K562 (cell line): ENCODE data around the gene TMEM121B. TPM values are rescaled to one million over a fixed set of nuclear protein-coding genes. Genes with fewer than 3 reads are reported as not detected.

ENCODE experiments used
- ATAC-seq: fragments of 200-7000 bp; cut with Tn5 transposase; 3 replicates; pipeline ENCODE4 v1.9.1; 2020; ENCODE audit warnings: moderate library complexity
- BruUV-seq: library from RNA; stranded (reverse); fragments of 400-500 nt; replicated peaks from 2 replicates; lab custom pipeline; 2021; lab: Mats Ljungman, UMichigan
- CTCF ChIA-PET: fragments of 300-600 bp; formaldehyde crosslinking; extraction: SDS; loops from one replicate; lab custom pipeline; 2021; ENCODE audit warnings: low intra/inter-chr PET ratio; lab: Yijun Ruan, JAX
- POLR2A ChIA-PET: fragments of 300-600, 350-650 bp; sonication (Branson Sonifier 250); formaldehyde crosslinking; extraction: SDS; loops from one replicate; lab custom pipeline; 2021; ENCODE audit warnings: antibody characterized with exemption, inconsistent platforms; lab: Yijun Ruan, JAX
- DNase-seq, 4 experiments: peaks; one replicate each; pipeline versions ENCODE4 v3.0.0 to v3.0.0-alpha.2; 2011 to 2018; ENCODE audit warnings: low spot score in 3 of 4, mixed read lengths in 3 of 4; ENCODE audit errors: extremely low read depth in 1 of 4
- FAIRE-seq: peaks from 2 replicates; lab custom pipeline; 2011; peaks lifted over from hg19 to GRCh38; lab: Jason Lieb, UNC
- H2AFZ ChIP-seq: 2 replicates; pipeline ENCODE4 v1.6.0; 2011; ENCODE audit warnings: low read depth, low read length, control low read depth, inconsistent platforms
- H3K27ac ChIP-seq: fragments of 200-600 bp; 3 replicates; pipeline ENCODE4 v1.8.0; 2011; ENCODE audit warnings: low read depth, mild to moderate bottlenecking, control low read depth, inconsistent platforms, low read length, moderate library complexity, mixed read lengths; ENCODE audit errors: extremely low read depth
- H3K27me3 ChIP-seq, 2 experiments: fragments of 300-600 bp in 1 of 2; 2 replicates in 1 of 2; 3 replicates in 1 of 2; pipeline versions ENCODE4 v1.6.0 to v1.8.0; 2011; ENCODE audit warnings: inconsistent platforms in 2 of 2, low read length in 2 of 2, mild to moderate bottlenecking in 1 of 2, mixed read lengths in 1 of 2, moderate library complexity in 1 of 2; ENCODE audit not compliant: control insufficient read depth in 2 of 2, insufficient read depth in 2 of 2
- H3K36me3 ChIP-seq: fragments of 300-600 bp; 3 replicates; pipeline ENCODE4 v1.8.0; 2011; ENCODE audit warnings: mild to moderate bottlenecking, low read length, inconsistent platforms; ENCODE audit not compliant: control insufficient read depth, insufficient read depth
- H3K4me1 ChIP-seq, 2 experiments: fragments of 200-600 bp in 1 of 2; replicated peaks in 1 of 2; 2 replicates in 1 of 2; 3 replicates in 1 of 2; pipeline versions ENCODE4 v1.5.1 to v1.8.0; 2011; ENCODE audit warnings: inconsistent platforms in 2 of 2, low read length in 2 of 2, mild to moderate bottlenecking in 1 of 2, mixed read lengths in 1 of 2, moderate library complexity in 1 of 2; ENCODE audit not compliant: control insufficient read depth in 2 of 2, insufficient read depth in 2 of 2
- H3K4me2 ChIP-seq: 2 replicates; pipeline ENCODE4 v1.6.1; 2011; ENCODE audit warnings: low read length, control low read depth, inconsistent platforms, mixed read lengths; ENCODE audit not compliant: insufficient read depth
- H3K4me3 ChIP-seq: fragments of 200-600 bp; sonication (generic), shearing (Covaris generic); 2 replicates; pipeline ENCODE4 v1.5.1; 2016; ENCODE audit warnings: control low read depth, inconsistent platforms
- H3K79me2 ChIP-seq: fragments of 200-600 bp; 3 replicates; pipeline ENCODE4 v1.8.0; 2011; ENCODE audit warnings: low read length, inconsistent platforms; ENCODE audit not compliant: control insufficient read depth, insufficient read depth
- H3K9ac ChIP-seq, 2 experiments: 2 replicates each; pipeline versions ENCODE4 v1.6.0 to v1.6.1; 2011; ENCODE audit warnings: low read depth in 2 of 2, low read length in 2 of 2, control low read depth in 1 of 2, inconsistent platforms in 1 of 2, mild to moderate bottlenecking in 1 of 2, mixed read lengths in 1 of 2; ENCODE audit not compliant: insufficient read depth in 1 of 2
- H3K9me1 ChIP-seq: one replicate; pipeline ENCODE4 v1.6.0; 2011; ENCODE audit warnings: inconsistent platforms, mild to moderate bottlenecking, low read length, moderate library complexity; ENCODE audit not compliant: control insufficient read depth, insufficient read depth
- H3K9me3 ChIP-seq: replicated peaks from 2 replicates; pipeline ENCODE4 v1.5.1; 2011; ENCODE audit warnings: low read depth, low read length, inconsistent platforms; ENCODE audit not compliant: control insufficient read depth, insufficient read depth
- H4K20me1 ChIP-seq: replicated peaks from 2 replicates; pipeline ENCODE4 v1.6.1; 2011; ENCODE audit warnings: low read length, inconsistent platforms, mixed read lengths; ENCODE audit not compliant: control insufficient read depth, insufficient read depth
- ATF1 ChIP-seq, 2 experiments: fragments of 450-650 bp in 1 of 2; IDR thresholded peaks; 2 replicates each; pipeline ENCODE4 v1.6.1; 2016; ENCODE audit warnings: missing compliant biosample characterization in 1 of 2, missing genetic modification characterization in 1 of 2
- CEBPB ChIP-seq: fragments of 450-650 bp; IDR thresholded peaks from 2 replicates; pipeline ENCODE4 v1.6.1; 2016; ENCODE audit warnings: missing genetic modification characterization, missing compliant biosample characterization
- ELF2 ChIP-seq: fragments of 250-450 bp; sonication (Bioruptor Pico); IDR thresholded peaks from 2 replicates; pipeline ENCODE4 v1.5.0; 2021; ENCODE audit warnings: mild to moderate bottlenecking
- EP300 ChIP-seq: IDR thresholded peaks from 2 replicates; pipeline ENCODE4 v1.6.1; 2012; ENCODE audit warnings: low read length, improper control_type of control experiment
- FOXA1 ChIP-seq: fragments of 450-650 bp; IDR thresholded peaks from 2 replicates; pipeline ENCODE4 v1.6.1; 2016; ENCODE audit warnings: mild to moderate bottlenecking, borderline replicate concordance
- IFI16 ChIP-seq: fragments of 250-450 bp; sonication (Bioruptor Pico); IDR thresholded peaks from 2 replicates; pipeline ENCODE4 v2.1.2; 2022; ENCODE audit warnings: mild to moderate bottlenecking, inconsistent platforms
- ILF3 ChIP-seq: fragments of 450-650 bp; IDR thresholded peaks from 2 replicates; pipeline ENCODE4 v1.6.1; 2018; ENCODE audit warnings: antibody characterized with exemption, mild to moderate bottlenecking, moderate library complexity, borderline replicate concordance
- MAFG ChIP-seq: fragments of 450-650 bp; conservative IDR thresholded peaks from 2 replicates; pipeline ENCODE4 v1.6.1; 2016; ENCODE audit warnings: missing genetic modification characterization, missing compliant biosample characterization
- MTA2 ChIP-seq: fragments of 450-650 bp; IDR thresholded peaks from 2 replicates; pipeline ENCODE4 v1.6.1; 2016; ENCODE audit warnings: low read depth
- RNF2 ChIP-seq: sonication (generic); IDR thresholded peaks from 2 replicates; pipeline ENCODE4 v1.6.1; 2016
- SNIP1 ChIP-seq: fragments of 450-650 bp; IDR thresholded peaks from 2 replicates; pipeline ENCODE4 v1.7.1; 2017; ENCODE audit warnings: low read depth, mild to moderate bottlenecking
- STAG1 ChIP-seq: sonication (generic); formaldehyde crosslinking; IDR thresholded peaks from 2 replicates; pipeline ENCODE4 v1.5.0; 2020; ENCODE audit warnings: missing genetic modification reagents, borderline replicate concordance
- STAT5A ChIP-seq: IDR thresholded peaks from 2 replicates; pipeline ENCODE4 v1.6.1; 2012; ENCODE audit warnings: low read length, inconsistent platforms, borderline replicate concordance
- STAT5B ChIP-seq: fragments of 250-450 bp; sonication (Bioruptor Pico); IDR thresholded peaks from 2 replicates; pipeline ENCODE4 v1.8.0; 2021; ENCODE audit warnings: mild to moderate bottlenecking, inconsistent platforms
- TEAD1 ChIP-seq, 2 experiments: fragments of 450-650 bp in 1 of 2; sonication (generic) in 1 of 2; formaldehyde crosslinking; IDR thresholded peaks; 2 replicates each; pipeline versions ENCODE4 v1.4.0 to v1.8.0; 2020 to 2022; ENCODE audit warnings: mild to moderate bottlenecking in 2 of 2, missing genetic modification reagents in 1 of 2
- TFAM ChIP-seq: fragments of 250-450 bp; sonication (Bioruptor Pico); conservative IDR thresholded peaks from 2 replicates; pipeline ENCODE4 v1.5.0; 2021; ENCODE audit warnings: mild to moderate bottlenecking, moderate library complexity
- TRIM24 ChIP-seq, 2 experiments: fragments of 450-650 bp; IDR thresholded peaks; 2 replicates each; pipeline ENCODE4 v1.6.1; 2016
- WHSC1 ChIP-seq: IDR thresholded peaks from one replicate; pipeline ENCODE4 v1.6.1; 2012; ENCODE audit warnings: low read length, control low read depth, inconsistent platforms
- ZNF217 ChIP-seq: sonication (generic); formaldehyde crosslinking; IDR thresholded peaks from 2 replicates; pipeline ENCODE4 v1.8.0; 2022; ENCODE audit warnings: mild to moderate bottlenecking, missing genetic modification reagents
- WGBS: fragments of 100-300 bp; shearing (Covaris generic); methylation state at CpG from one replicate; pipeline ENCODE4 v1.1.6; 2016; ENCODE audit warnings: low coverage, mixed read lengths; ENCODE audit not compliant: insufficient coverage; ENCODE audit errors: missing lambda C conversion rate; 5-methylcytosine and 5-hydroxymethylcytosine counted together
- in situ Hi-C: fragments of 300-500 bp; cut with MboI; formaldehyde crosslinking; loops from 4 replicates; pipeline ENCODE4 v1.15.0; 2018; ENCODE audit warnings: inconsistent platforms, mixed read lengths
- intact Hi-C: fragments of 100-400 bp; cut with micrococcal nuclease; formaldehyde crosslinking; loops from 2 replicates; pipeline ENCODE4 v1.14.2; 2022
- polyA plus RNA-seq, 8 experiments: library from polyadenylated mRNA; depleted of rRNA in 4 of 8; stranded (reverse) in 5 of 8; unstranded in 3 of 8; fragments of >200 nt; fragmentation: Nextera tagmentation in 2 of 8; fragmentation: Illumina TruSeq in 1 of 8; extraction: Ambion mirVana in 2 of 8; extraction: Trizol in 1 of 8; gene quantifications; 2 replicates each; pipeline versions ENCODE4 v1.2.1 to v1.2.3, GENCODE V29; 2011 to 2014; ENCODE audit warnings: inconsistent platforms in 1 of 8, missing spikeins in 1 of 8
- total RNA-seq, 7 experiments: library from RNA; depleted of rRNA in 6 of 7; stranded (reverse); fragments of >200 nt in 6 of 7; fragmentation: Illumina TruSeq in 2 of 7; extraction: Trizol in 2 of 7; gene quantifications; 2 replicates each; pipeline versions ENCODE4 v1.2.1 to v1.2.3, GENCODE V29; 2011 to 2021; ENCODE audit warnings: low replicate concordance in 1 of 7
- TF ChIP-seq, protein P1 (sequence below): fragments of 450-650 bp; IDR thresholded peaks from 2 replicates; pipeline ENCODE4 v1.7.1; 2018; ENCODE audit warnings: mild to moderate bottlenecking, low read depth; ENCODE audit not compliant: partially characterized antibody
- TF ChIP-seq, protein P2 (sequence below): IDR thresholded peaks from 2 replicates; pipeline ENCODE4 v1.6.1; 2014; ENCODE audit warnings: antibody characterized with exemption

TMEM121B gene
- total and polyA plus RNA-seq, 9 of the 15 experiments (the other 6 are each of a cell fraction or from before 2014, with no cell fraction given): 0.03 to 0.07 (median 0.03) TPM; not detected in 6

DNA sequence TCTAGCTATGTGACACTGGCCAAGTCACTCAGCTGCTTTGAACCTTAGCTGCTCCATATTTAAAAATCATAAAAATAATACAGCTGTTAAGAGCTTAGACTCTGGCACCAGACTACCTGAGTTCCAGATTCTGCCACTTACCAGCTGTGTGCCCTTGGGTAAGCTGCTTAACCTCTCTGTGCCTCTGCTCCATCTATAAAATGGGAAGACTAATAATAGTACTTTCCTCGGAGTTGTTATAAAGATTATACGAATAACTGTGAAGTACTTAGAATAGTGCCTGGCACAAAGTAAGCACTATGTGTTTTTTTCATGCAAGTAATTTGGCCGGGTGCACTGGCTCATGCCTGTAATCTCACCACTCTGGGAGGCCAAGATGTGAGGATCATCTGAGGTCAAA is 36.6 kb upstream of the TMEM121B start (continued):
- TF ChIP-seq, protein P1, sequence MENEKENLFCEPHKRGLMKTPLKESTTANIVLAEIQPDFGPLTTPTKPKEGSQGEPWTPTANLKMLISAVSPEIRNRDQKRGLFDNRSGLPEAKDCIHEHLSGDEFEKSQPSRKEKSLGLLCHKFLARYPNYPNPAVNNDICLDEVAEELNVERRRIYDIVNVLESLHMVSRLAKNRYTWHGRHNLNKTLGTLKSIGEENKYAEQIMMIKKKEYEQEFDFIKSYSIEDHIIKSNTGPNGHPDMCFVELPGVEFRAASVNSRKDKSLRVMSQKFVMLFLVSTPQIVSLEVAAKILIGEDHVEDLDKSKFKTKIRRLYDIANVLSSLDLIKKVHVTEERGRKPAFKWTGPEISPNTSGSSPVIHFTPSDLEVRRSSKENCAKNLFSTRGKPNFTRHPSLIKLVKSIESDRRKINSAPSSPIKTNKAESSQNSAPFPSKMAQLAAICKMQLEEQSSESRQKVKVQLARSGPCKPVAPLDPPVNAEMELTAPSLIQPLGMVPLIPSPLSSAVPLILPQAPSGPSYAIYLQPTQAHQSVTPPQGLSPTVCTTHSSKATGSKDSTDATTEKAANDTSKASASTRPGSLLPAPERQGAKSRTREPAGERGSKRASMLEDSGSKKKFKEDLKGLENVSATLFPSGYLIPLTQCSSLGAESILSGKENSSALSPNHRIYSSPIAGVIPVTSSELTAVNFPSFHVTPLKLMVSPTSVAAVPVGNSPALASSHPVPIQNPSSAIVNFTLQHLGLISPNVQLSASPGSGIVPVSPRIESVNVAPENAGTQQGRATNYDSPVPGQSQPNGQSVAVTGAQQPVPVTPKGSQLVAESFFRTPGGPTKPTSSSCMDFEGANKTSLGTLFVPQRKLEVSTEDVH: no peak
- TF ChIP-seq TFAM (CRISPR knock-in tag): no peak
- no peak for TF ChIP-seq STAT5B (CRISPR knock-in tag)
- TF ChIP-seq ATF1 (CRISPR knock-in tag; IDR thresholded peaks at IDR 0.05): no peak
- no peak for TF ChIP-seq ATF1 (tag; IDR thresholded peaks at IDR 0.05)
- no peak for TF ChIP-seq RNF2
- no peak for TF ChIP-seq STAG1 (CRISPR knock-in tag)

DNA sequence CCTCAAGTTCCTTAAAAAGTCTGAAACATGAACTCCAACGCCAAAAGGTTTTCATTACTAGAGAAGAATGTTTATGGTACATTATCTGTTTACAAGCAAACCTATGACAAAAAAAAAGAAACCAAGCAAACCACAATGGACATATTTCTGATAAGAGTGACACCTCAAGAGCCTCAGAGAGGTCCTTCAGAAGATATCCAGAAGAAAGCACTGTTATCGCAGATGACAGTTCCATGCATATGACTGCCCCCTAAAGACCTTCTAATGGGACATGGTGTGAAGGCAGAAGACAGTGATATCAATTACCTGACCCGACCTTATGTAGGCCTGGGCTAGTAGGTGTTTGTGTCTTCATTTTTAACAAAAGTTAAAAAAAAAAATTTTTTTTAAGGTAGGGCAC is 34.8 kb upstream of the TMEM121B start:
- Histone ChIP-seq H3K4me2 (0 out of 2 replicates have a peak overlapping the region, but pooled peaks have one; percentile 17), H3K4me1 (peaks cover 12 to 23% of the 10 kb centered on the region in 2 experiments; a peak in 4 of 5 replicates), H3K27me3 (no peaks in the 10 kb centered on the region), H3K9me3 (no peaks in the 10 kb centered on the region), H3K4me3 (no peak overlapping the region), H4K20me1 (peaks cover 10% of the 10 kb centered on the region), H3K79me2 (peaks cover 17% of the 10 kb centered on the region), H3K9me1 (no peaks in the 10 kb centered on the region), H3K27ac (no peak overlapping the region), H3K36me3 (peaks cover 7% of the 10 kb centered on the region; the same call in 2 of the 3 replicates), H3K9ac (no peak overlapping the region), H2AFZ (no peak overlapping the region)
- ATAC-seq (peak; percentile 36), DNase-seq (peak in 3 of 4 experiments; percentile 29 to 61 (median 39)), FAIRE-seq (peak; percentile 78)
- CTCF ChIA-PET: no interaction called here
- in situ Hi-C loops (no loop called here), intact Hi-C loops (no loop called here)
- WGBS: 5% methylated on average over 3 of the region's 3 CpGs
- BruUV-seq: no TSS peak
- POLR2A ChIA-PET: no interaction called here
- TF ChIP-seq, protein P2, sequence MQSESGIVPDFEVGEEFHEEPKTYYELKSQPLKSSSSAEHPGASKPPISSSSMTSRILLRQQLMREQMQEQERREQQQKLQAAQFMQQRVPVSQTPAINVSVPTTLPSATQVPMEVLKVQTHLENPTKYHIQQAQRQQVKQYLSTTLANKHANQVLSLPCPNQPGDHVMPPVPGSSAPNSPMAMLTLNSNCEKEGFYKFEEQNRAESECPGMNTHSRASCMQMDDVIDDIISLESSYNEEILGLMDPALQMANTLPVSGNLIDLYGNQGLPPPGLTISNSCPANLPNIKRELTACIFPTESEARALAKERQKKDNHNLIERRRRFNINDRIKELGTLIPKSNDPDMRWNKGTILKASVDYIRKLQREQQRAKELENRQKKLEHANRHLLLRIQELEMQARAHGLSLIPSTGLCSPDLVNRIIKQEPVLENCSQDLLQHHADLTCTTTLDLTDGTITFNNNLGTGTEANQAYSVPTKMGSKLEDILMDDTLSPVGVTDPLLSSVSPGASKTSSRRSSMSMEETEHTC: 0 out of 2 replicates have a peak, but pooled peaks have one; percentile 36
- TF ChIP-seq TEAD1 (CRISPR knock-in tag; IDR thresholded peaks at IDR 0.05) (peak in 1 of 2 experiments; percentile 66; a peak in 1 of 4 replicates), FOXA1 (no peak), ELF2 (CRISPR knock-in tag) (no peak), ILF3 (no peak), CEBPB (tag) (no peak), EP300 (peak; percentile 34; the same call in 1 of the 2 replicates), SNIP1 (no peak), IFI16 (CRISPR knock-in tag) (no peak), MAFG (tag) (no peak), MTA2 (0 out of 2 replicates have a peak, but pooled peaks have one; percentile 40), ZNF217 (CRISPR knock-in tag) (no peak), STAT5A (no peak), WHSC1 (no peak), TRIM24 (IDR thresholded peaks at IDR 0.05) (no peak)
